Stimulated activated CD8-positive, alpha-beta memory T cell treated with anti-CD3 and anti-CD28 coated beads, Interleukin-12 subunit alpha, Interleukin-12 subunit beta, amount 100 ng/mL, for 4 hours (primary cell): ENCODE data around the gene COL9A3.

Experiments used
- DNase-seq: peaks from one replicate; pipeline ENCODE4 v3.0.0-alpha.2; 2020; ENCODE audit warnings: low read depth

Gene COL9A3

DNA sequence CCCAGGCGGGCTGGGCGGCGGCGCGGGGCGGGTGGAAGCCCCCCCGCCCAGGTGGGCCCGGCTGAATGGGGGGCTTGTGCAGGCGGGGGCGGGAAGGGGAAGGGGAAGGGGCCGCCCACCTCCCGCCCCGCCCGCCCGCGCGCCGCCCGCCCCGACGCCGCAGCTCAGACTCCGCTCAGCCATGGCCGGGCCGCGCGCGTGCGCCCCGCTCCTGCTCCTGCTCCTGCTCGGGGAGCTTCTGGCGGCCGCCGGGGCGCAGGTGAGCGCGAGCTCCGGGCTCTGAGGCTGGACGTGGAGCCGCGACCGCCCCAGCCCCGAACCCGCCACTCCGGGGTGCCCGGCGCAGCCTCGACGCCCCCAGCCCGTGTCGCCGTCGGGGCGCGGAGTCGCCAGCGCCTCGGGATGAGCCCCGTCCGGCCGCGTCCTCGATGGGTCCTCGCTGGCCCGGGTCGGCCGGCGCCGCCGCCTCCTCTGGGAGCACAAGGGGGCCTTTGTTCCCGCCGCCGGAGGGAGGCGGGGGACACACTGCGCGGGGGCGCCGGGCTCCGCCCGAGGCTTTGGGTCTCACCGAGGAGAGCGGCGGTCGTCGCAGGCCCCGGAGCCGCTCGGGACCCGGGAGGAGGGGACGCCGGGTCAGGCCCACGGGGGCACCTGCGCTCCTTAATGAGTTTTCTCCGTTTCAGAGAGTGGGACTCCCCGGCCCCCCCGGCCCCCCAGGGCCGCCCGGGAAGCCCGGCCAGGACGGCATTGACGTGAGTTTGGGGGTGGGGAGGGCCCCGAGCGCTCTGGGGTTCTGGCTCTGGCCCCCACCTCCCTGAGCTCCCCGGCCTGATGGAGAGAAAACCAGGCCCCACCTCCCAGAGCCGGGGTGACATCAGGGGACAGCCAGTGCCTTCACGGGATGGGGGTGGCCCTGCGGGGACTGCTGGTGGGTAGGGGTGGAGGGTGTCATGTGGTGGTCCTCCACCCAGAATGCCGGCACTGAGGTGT is at the start of gene COL9A3:
TSS of gene COL9A3 (plus strand) at position 167 of the 990 bp plus-strand sequence. CDS start at position 182, 15 bp downstream.
- DNase-seq: no peak

DNA sequence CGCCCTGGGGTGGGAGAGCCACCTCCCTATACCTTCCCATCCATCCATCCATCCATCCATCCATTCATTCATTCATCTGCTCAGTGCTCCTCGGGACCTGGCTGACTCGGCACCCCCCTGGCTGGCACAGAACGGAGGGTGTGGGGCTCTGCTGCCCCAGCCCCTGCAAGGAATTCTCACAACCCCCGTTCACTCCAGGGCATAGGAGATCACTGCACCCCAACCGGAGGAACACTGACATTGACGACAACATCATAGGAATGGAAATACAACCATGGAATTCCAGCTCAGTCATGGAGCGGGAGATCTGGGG is 48.7 kb upstream of the COL9A3 start:
- no peak for DNase-seq

DNA sequence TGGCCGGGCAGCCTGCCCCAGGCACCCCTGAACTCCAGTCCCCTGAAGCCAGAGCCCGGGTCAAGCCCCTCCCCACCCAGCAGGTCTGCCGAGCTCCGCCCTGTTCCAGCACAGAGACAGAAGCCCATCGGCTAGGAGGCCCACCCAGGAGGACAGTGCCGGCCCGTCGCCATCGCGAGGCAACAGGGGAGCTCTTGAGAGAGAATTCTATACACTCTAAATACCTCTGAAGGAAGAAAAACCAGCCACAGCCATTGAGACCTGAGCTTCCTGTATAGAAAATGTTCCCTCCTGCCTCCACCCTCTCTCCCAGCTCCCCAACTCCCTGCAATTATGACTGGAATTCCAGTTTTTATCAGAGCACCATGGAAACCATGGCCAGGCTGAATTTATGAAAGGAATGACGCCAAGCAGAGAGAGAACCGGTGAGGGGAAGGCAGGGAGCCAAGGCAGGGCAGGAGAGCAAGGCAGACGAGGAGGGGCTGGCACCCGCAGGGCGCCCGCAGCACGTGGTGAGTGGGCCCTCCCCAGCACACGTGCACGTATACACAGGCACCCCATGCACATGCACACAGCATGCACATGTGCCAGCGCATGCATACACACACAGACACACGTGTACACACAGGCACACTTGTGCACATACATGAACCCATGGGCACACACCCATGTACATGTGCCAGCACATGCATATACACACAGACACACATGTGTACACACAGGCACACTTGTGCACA is 48.1 kb upstream of the COL9A3 start:
- DNase-seq: no peak

DNA sequence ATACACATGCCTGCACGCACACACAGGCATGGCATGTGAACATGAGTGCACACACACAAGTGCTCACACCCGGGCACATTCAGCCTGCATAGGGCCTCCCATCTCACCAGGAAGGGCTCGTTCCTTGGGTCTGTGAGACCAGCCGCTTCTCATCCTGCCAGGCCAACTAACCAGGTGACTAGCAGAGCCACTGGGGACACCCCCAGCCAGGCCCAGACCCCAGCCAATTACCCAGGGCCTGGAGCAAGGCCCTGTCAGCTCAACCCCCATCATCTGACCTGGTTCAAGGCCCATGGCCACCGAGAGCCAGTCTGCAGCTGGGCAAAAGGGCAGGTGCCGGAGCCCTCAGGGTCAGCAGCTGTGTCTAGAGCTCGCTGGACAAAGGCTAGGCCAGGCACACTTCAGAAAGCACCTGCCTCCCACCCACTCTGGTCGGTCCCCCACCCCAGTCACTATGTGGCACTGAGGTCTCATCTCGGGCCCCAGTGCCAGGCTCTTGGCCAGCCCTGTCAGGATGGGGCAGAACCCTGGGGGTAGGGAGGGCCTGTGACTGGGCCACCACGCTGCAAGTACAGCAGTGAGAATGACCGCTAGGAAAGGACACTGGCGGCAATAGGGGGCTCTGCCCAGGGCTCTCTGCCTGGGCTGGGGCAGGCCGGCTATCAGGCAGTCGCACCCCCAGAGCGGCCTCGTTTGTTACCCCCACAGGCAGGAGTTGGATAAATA is 47.3 kb upstream of the COL9A3 start:
- no peak for DNase-seq

DNA sequence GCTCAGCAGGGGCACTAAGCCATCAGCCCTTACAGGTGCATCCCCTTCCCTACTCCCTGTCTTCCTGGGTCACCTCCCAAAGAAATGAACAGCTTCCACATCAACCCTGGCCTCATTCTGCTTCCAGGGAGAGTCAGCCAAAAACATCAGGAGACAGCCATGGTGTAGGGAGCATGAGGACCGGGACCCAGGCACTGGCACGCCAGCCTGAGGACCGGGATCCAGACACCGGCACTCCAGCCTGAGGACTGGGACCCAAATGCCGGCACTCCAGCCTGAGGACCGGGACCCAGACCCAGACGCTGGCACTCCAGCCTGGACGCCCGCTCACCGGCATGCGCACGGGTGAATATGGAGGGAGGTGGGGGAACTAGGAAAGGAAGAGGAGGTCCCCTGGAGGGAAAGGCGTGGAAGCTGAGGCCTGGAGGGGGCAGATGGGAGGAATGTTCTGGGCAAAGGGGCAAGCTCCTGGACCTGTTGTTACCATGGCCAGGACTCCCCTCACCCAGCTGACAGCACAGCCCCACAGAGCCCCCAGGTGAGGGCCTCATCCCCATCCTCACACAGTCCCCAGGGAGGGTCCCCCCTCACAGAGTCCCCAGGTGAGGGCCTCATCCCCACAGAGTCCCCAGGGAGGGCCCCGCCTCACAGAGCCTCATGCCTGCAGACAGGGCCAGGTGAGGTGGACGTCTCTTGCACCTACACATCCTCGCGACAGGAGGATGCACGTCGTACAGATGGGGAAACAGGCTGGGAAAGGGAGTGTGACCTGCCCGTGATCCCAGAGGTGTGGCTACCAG is 46.5 kb upstream of the COL9A3 start:
- no peak for DNase-seq

DNA sequence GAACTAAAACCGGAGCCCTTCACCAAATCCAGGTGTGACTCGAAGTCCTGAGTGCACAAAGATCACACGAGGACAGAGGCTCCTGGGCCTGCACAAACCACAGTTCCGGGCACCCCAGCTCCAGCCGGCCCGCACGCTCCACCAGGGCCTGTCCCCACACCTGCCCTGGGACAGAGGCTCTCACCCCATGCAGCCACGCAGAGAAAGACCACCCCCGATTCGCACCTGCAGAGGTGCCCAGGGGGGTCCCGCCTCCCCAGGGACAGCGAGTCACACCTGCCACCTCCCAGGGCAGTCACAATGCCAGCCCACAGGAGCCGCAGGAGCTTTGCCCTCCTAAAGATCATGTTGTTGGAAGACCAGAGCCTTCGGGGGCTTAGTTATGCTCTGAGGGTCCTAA is 45.9 kb upstream of the COL9A3 start:
- DNase-seq: no peak

DNA sequence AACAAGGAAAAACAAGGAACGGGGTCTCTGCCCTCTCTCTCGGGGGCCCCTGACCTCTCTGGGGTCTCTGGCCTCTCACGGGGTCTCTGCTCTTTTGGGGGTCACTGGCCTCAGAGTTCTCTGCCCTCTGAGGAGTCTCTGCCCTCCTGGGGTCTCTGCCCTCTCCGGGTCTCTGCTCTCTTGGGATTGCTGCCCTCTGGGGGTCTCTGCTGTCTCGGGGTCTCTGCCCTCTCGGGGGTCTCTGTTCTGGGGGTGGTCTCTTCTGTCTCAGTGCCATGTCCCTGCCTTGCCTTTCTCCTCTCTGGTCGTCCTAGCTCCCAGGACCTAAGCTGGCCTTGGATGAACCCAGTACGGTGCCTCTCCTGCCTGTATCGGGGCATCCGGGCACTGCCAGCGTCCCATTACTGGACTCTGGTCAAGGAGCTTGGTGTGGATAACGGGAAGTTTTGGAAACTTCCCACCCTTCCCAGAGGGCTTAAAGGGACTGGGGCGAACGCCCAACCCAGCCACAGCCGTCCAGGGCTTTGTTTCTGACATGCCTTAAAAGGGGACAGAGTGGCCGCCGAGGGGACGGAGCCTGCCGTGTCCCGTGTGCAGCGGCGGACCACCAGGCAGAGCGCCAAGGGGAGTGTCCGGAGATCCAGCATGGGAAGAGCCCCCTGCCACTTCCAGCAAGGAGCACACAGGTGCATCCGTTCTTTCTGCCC is 45.3 kb upstream of the COL9A3 start:
- no peak for DNase-seq

DNA sequence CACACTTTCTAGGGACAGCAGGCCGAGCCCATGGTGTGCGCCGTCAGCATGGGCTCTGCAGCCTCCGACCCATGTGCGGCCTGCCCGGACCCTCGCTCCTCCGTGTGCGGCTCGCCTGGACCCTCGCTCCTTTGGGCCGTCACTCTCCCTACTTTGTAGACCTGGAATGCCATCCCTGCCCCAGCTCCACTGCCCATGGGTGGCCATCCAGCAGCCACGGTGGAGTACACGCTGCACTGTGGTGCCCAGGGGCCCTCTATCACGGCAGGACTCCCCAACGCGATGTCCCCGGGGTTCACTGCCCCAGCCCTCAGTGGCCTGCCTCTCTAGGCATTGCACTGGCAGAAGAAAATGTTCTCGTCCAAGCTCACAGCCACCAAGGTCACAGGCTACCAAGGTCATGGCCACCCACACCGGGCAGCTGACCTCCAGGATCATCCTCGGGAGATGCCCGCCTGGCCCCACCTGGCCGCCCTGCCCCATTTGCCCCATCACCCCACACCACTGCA is 44.7 kb upstream of the COL9A3 start:
- DNase-seq: no peak

DNA sequence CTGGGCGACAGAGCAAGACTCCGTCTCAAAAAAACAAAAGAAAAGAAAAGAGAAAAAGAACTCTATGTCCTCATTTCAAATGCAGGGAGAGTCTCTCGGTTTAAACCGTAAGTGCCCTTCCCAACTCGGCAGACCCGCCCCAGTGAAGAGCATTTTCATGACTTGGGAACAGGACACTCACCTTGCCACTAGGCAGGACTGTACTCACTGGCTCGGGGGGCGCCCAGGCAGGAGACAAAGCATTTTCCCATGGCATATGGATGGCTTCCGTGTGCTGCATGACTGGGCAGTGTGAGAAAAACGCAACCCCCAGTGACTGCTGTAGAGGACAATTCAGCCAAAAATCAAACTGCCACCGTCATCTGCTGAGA is 44.2 kb upstream of the COL9A3 start:
- DNase-seq: no peak

DNA sequence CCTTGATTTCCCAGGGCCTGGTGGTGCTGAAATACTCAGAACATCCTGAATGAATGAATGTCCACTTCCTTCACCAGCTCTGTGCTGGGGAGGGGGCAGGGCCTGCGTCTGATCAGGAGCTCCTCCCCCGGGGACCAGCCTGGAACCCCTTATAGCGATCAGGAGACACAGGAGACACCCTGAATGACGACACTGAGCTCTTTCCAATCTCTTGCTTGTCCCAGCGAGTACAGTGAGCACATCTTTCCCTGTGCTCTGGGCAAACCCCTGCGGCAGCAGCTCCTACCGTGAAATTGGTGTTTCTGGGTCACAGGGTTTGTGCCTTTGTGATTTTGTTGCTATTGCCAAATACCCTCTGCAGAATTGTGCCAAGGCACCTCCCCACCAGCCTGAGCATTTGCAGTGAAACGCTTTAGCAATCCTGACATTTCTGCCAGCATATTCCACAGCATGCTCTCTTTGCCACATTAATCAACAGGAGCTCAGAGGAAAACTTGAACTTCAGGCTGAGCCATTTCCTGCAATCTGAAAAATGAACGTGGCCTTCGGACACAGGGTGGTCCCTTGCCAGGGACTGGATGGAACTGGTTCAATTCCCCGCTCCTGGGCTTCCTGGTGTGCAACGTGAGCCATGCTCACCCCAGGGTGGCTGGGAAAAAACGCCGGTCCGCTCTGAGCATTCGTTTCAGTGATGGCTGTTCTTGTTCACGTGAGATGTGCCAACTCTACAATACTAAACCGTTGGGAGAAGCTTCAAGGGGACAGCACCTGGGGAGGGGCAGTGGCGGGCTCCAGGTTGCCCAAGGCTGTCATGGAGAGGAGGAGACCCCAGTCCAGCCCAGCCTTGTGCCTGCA is 43.6 kb upstream of the COL9A3 start:
- DNase-seq: no peak

DNA sequence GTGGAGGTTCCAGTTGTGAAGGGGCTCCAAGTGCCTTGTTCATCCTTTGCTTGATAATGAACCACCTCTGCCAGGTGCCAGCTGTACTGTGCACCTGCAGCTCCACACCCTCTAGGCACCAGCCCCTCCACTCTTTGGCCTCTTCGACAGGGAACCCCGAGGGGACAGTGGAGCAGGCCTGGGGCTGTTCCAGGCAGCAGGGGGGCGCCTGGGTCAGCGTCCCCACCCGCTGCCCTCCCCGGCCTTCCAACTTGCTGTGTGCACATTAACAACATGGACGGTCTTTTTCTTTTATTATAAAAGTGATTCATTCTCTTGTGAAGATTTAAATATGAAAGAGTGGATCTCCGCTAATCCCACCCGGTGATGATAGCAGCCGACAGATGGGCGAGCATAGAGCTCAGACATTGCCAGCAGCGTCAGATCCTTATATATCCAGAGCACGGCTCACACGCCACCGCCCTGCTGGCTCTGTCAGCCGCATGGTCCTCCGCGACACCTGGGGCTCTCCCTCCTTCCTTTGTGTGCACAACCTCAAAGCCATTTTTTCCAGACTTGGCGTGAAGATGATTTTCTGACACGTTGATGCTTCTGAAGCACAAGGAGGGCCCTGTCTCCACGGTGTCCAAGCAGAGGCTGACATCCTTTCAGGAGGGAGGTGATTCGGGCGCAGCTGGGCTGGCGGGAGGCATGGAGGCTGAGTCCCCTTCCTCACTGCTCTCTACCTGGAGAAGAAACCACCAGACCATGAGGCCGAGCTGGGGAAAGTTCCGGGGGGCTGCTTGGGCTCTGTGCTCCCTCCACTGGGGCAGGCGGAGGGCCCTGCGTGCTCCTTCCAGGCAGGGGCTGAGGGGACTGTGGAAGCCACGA is 42.8 kb upstream of the COL9A3 start:
- DNase-seq: no peak

DNA sequence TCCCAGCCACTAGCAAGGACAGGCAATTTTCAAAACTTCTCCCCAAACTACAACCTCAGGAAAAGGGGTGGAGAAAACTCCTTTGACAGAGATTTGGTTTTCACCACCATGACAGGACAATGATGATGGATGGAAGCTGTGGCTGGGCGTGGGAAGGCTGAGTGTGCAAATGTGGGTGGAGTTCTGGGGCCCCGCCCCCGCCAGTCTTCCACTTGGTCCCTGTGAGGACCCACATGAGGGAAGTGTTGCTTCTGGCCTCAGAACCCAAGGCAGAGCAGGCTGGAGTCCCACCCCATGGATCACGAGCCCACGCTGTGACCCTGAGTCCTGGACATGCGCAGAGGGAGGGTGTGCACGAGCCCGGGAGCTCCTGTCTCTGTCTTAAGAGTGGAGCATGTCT is 42.1 kb upstream of the COL9A3 start:
- no peak for DNase-seq

DNA sequence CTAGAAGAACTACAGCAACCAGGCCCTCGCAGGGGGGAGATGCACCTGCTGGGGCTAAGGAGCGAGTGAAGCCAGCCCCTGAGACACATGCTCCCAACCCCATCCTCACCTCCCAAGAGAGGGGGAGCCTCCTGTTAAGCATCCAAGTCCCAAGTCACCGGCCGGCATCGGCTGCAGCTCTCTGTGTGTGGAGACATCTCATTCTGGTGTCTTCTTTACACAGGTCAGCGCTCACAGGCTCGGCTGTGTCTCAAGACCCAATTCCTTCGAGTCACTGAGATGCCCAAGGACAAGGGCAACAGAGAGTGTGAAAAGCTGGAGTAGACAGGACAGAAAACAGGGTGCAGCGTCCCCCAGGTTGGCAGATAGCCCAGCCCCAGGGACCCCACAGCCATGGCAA is 41.6 kb upstream of the COL9A3 start:
- no peak for DNase-seq

DNA sequence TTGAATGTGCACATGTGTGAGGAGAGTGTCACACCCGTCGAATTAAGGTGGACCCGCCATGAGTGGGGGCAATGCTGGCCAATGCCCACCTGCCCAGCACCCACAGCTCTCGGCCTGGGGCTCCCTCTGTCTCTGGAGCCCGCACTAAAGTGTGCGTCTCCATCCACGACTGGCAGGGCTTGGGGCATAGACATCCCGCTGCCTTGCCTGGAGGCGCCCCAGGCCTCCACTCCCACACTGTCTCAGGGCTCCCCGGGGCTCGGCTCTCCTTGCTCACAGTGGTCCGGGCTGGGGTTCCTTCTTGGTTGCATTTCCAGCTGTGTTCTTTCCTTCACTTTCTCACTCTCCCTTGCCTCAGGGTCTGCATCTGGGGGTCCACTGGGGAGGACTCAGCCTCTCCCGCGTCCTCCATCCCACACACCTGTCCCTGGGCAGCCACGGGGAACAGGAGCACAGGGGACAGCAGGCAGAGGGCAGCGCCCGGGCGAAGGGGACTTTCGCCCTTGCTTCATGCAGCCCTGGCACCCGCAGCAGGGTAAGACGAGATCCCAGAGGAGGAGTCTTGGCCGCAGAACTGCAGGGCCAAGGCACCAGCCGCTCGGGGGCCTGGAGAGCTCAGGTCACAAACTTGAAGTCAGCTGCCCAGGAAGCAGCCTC is 40.7 kb upstream of the COL9A3 start:
- DNase-seq: no peak

DNA sequence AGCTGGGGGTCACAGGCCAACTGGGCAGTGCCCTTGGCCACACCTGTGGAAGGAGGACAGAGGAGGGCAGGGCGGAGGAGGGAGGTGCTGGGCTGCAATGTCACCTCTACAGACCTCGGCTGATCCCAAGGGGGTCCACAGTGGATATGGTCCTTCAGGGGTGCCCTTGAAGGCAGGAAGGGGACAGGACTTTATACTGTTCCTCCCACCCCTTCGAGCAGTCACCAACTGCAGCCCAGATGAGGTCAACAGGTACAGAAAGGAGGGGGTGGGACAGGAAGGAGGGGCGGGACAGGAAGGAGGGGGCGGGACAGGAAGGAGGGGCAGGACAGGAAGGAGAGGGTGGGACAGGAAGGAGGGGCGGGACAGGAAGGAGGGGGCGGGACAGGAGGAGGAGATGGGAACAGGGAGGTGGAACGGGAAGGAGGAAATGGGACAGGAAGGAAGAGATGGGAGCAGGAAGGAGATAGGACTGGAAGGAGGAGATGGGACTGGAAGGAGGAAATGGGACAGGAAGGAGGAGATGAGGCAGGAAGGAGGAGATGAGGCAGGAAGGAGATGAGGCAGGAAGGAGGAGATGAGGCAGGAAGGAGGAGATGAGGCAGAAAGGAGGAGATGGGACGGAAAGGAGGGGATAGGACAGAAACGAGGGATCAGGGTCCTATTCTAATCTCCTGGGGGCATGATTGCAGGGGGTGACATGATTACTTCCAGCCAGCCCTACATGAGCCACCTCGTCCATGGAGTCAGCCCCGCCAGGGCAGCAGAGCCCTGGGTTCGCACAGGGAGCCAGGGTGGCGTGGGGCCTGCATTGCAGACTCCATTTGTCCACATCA is 39.9 kb upstream of the COL9A3 start:
- DNase-seq: peak; percentile 25

DNA sequence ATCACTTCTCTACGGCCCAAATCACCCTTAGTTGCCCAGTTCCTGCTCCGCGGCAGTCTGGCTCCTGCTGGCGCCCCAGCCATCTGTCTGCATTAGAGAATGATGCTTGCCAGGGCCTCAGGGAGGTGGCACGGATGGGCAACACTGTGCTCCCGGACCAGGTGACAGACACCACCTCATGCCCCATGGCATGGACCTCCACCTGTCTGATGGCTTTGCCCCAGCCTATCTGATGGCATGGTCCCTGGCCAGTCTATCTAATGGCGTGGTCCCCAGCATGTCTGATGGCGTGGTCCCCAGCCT is 39.4 kb upstream of the COL9A3 start:
- no peak for DNase-seq

DNA sequence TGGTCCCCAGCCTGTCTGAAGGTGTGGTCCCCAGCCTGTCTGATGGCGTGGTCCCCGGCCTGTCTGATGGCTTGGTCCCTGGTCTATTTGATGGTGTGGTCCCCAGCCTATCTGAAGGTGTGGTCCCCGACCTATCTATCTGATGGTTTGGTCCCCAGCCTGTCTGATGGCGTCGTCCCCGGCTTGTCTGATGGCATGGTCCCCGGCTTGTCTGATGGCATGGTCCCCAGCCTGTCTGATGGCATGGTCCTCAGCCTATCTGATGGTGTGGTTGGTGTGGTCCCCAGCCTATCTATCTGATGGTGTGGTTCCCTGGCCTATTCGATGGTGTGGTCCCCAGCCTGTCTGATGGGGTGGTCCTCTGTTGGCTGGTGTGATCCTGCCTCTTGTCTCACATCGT is 38.8 kb upstream of the COL9A3 start:
- no peak for DNase-seq
